Measurements from ENCODE around the gene EIF2S3B.
"Not testable (repeated sequence)": the region's sequence is repeated elsewhere in the genome, so short reads cannot be mapped to it uniquely, and the experiment has no call there.

The EIF2S3B gene

DNA sequence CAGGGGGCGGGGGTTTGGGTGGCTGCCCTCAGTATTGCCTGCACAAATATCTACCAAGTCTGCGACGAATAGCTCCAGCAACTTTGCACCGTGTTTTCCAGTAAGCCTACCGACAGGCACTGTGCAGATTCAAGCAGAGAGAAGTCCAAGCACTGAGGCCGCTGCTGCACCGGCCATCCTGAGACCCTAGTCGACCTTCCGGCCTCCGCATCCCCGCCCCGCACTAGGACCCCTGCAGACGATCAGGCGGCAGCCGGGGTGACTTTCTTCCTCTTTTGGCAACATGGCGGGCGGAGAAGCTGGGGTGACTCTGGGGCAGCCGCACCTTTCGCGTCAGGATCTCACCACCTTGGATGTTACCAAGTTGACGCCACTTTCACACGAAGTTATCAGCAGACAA is at the start of gene EIF2S3B:
EIF2S3B (plus strand) TSS at position 271 of the 400 bp plus-strand sequence; CDS start at position 284, 13 bp downstream.
- DNase-seq (ENCODE audit: low spot score): no peak

DNA sequence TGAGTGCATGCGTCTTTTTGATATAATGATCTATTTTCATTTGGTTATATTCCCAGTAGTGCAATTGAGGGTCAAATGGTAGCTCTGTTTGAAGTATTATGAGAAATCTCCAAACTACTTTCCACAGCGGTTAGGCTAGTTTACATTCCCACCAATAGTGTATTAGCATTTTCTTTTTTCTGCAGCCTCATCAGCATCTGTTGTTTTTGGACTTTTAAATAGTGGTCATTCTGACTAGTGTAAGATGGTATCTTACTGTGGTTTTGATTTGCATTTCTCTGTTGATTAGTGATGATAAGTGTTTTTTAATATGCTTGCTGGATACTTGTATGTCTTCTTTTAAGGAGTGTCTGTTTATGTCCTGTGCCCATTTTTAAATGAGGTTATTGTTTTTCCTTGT is 48.8 kb upstream of the EIF2S3B start:
- no peak for DNase-seq (ENCODE audit: low spot score)

DNA sequence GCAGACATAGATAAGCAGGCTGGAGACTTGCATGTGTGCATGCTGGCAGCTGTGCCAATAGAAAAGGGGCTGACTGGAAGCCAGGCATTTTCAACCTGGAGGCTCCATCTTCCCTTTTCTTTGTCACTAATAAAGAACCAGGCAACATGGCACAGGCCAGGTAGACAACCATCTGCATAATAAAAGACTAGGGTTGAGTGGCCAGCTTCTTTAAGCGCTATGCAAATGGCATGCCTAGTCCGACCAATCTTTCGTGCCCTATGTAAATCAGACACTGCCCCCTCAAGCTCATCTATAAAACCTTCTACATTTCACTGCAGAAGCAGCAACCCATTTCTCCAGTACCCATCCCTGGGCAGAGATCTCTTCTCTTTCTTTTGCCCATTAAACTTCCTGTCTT is 47.9 kb upstream of the EIF2S3B start:
- DNase-seq (ENCODE audit: low spot score): no peak

- DNase-seq (ENCODE audit: low spot score): no peak
These were observed 39.4 kb upstream of the EIF2S3B start for GRCh38 chr12:10466311-10466710.

GRCh38 chr12:10469701-10470100 is 36.0 kb upstream of the EIF2S3B start:
- no peak for DNase-seq (ENCODE audit: low spot score)

GRCh38 chr12:10472808-10473207 is 32.9 kb upstream of the EIF2S3B start:
- DNase-seq (ENCODE audit: low spot score): not testable (repeated sequence)

DNA sequence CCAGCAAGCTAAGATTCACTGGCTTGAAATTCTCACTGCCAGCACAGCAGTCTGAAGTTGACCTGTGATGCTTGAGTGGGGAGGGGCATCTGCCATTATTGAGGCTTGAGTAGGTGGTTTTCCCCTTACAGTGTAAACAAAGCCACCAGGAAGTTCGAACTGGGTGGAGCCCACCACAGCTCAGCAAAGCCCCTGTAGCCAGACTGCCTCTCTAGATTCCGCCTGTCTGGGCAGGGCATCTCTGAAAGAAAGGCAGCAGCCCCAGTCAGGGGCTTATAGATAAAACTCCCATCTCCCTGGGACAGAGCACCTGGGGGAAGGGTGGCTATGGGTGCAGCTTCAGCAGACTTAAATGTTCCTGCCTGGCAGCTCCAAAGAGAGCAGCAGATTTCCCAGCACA is 23.8 kb upstream of the EIF2S3B start:
- not testable (repeated sequence) for DNase-seq (ENCODE audit: low spot score)

- DNase-seq (ENCODE audit: low spot score): not testable (repeated sequence)
These were observed 18.4 kb upstream of the EIF2S3B start for GRCh38 chr12:10487328-10487727.

GRCh38 chr12:10491766-10492165 is 13.9 kb upstream of the EIF2S3B start:
- DNase-seq (ENCODE audit: low spot score): no peak

DNA sequence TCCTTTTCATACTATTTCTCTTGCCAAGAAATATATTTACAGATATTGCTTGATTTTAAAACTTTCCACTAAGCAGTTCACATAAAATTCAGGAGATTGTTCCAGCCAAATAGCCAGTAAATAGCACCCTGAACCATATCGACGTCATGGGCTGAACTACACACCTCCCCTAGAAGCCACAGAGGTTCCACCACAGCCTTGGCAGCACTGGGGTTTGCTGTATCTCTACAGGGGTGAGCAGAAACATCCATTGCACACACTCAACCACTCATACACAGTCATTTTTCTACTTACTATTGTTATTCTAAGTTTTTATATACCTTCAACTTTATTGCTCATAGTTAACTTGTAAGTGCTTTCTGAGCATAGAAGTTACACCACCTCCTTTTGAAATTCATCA is 8.1 kb upstream of the EIF2S3B start:
- no peak for DNase-seq (ENCODE audit: low spot score)

GRCh38 chr12:10498042-10498441 is 7.6 kb upstream of the EIF2S3B start:
- DNase-seq (ENCODE audit: low spot score): no peak

GRCh38 chr12:10501030-10501429 is 4.7 kb upstream of the EIF2S3B start:
- no peak for DNase-seq (ENCODE audit: low spot score)

DNA sequence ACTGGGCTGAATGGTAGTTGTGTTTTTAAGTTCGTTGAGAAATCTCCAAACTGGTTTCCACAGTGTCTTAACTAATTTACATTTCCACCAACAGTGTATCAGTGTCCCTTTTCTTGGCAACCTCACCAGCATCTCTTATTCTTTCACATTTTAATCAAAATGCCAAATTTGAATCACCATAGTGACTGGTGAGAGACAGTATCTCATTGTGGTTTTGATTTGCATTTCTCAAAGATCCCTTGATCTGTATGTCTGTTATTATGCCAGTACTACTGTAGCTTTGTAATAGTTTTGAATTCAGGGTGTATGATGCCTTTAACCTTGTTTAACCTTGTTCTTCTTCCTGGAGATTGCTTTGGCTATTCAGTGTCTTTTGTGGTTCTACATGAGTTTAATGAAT is 2.2 kb upstream of the EIF2S3B start:
- no peak for DNase-seq (ENCODE audit: low spot score)

DNA sequence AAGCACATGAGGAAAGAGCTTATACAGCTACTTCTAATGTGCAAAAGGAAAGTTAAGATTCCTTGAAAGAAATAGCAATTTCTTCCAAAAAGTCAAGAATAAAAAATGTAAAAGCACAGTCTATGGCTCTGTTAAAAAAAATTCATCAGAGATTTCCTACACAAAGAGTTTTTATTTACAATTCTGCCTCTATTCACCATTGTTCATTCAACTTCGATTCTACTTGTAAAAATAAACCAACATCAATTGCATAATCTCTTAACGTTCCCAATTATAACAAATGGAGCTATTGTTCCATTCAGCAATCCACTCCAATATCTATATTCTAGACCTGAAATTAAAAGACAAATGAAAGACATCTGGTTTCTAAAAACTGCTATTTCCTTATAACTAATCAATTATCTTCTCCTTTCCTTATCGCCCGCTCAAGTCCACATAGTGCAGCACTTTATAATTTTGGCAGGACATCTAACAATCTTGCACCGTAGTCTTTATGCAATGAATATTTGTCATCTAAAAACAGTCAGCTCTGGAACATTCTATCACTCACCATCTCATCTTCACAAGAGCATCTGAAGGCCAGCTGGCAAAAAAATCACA is 6.2 kb downstream of the EIF2S3B start:
- DNase-seq (ENCODE audit: low spot score): no peak

DNA sequence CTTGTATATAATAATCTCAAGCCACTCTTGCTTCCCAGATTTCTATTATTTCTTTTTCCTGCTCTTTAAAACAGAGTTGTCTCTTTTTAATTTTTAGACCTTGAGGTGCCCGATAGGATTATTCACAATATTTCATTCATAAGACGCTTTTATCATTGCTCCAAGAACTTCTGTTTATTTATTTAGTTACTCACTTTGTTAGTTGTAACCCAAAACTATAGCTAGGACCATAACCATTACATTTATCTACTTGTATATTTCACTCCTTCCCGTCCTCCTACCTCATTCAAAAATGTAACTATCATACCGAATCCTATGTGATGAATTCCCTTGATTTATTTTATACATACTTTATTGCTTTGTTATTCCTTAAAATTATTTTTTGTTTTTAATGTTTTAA is 7.1 kb downstream of the EIF2S3B start:
- no peak for DNase-seq (ENCODE audit: low spot score)

DNA sequence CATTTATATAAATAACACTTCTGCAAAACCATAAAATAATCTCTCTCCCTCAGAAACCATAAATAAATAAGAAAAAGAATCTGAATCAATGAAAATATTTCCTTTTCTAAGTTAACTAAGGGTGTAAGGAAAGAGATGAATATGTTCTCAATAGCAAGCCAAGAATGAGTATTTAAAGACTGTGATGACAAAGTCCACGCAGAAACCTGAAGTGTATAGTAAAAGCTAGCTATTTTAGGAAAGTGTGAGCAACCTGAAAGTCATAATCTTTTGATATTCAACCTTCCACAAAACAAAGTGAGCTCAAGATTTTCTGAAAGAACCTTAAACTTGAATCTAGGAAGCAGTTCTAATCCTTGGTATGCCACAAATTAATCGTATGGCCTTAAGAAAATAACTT is 15.9 kb downstream of the EIF2S3B start:
- DNase-seq (ENCODE audit: low spot score): no peak

DNA sequence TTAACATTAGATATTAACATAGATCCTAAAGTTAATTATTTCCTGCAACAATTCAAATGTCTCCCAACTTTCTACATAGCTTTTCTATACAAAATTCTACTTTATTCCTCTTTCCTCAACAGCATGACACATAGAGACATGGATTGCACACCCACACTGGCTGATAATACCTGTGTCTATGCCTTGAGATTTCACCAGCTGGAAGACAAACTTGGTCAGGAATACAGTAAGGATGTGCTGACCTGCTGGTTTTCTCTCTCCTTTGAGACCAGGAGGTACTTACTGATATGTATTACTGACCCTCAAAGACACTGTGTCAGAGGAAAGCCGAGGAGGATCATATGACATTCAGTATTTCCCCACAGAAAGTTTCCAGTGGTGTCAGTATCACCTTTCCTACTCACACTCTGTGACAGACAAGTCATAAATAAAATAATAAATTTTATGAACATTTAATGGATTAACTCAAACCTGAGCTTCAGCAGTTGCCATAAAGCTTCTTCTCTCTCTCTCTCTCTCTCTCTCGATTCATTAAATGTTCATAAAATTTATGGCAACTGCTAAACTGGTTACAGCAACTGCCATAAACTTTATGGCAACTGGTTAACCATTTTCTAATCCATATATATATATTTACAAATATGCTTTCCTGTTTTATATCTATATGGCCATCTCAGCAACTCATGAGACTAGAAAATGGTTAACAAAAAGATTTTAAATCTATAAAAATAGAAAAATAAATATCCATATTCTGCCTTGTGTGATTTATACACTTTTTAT is 22.7 kb downstream of the EIF2S3B start:
- no peak for DNase-seq (ENCODE audit: low spot score)

- no peak for DNase-seq (ENCODE audit: low spot score)
These were observed 23.9 kb downstream of the EIF2S3B start for GRCh38 chr12:10529603-10530002.

DNA sequence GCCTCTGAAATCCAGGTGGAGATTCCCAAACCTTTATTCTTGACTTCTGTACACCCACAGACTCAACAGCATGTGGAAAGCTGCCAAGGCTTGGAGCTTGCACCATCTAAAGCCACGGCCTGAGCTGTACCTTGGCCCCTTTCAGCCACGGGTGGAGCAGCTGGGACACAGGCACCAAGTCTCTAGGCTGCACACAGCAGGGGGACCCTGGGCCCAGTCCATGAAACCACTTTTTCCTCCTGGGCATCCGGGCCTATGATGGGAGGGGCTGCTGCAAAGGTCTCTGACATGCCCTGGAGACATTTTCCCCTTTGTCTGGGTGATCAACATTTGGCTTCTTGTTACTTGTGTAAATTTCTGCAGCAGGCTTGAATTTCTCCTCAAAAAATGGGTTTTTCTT is 32.0 kb downstream of the EIF2S3B start:
- no peak for DNase-seq (ENCODE audit: low spot score)

DNA sequence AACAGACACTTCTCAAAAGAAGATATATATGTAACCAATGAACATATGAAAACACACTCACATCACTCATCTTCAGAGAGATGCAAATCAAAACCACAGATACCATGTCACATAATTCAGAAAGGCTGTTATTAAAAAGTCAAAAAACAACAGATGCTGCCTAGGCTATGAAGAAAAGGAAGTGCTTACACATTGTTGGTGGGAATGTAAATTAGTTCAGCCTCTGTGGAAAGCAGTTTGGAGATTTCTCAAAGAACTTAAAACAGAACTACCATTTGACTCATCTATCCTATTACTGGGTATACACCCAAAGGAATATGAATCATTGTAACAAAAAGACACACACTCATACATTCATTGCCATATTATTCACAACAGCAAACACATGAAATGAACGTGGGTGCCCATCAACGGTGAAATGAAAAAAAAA is 35.1 kb downstream of the EIF2S3B start:
- DNase-seq (ENCODE audit: low spot score): no peak

DNA sequence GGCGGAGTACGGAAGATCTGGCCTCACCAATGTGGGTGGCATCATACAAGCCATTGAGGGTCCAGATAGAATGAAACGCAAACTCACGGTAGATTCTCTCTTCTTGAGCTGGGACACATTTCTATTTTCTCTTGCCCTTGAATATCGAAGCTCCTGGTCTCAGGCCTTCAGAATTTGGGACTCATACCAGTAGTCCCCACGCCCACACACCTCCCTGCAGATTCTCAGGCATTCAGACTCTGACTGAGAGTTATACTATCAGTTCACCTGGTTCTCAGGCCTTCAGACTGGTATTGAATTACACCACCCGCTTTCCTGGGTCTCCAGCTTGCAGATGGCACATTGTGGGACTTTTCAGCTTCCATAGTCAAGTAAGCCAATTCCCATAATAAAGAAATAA is 37.8 kb downstream of the EIF2S3B start:
- DNase-seq (ENCODE audit: low spot score): no peak

DNA sequence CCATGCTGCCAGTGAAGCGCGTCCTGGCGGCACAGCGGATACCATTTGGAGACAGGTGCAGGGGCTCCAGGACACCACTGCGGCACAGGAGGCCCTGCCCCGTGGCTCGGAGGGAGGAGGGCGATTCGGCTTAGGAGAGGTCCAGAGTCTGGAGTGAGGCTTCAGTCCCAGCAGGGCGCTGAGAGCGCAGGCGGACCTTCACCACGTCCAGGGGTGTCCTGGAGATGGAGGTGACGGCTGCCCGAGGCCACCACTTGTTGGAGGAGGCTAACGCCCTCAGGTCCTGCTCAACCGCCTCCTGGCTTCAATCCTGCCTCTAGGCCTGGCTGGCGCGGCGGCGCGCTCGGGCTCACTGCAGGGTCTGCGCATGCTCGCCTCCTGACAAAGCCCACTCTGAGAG is 45.7 kb downstream of the EIF2S3B start:
- DNase-seq (ENCODE audit: low spot score): no peak

DNA sequence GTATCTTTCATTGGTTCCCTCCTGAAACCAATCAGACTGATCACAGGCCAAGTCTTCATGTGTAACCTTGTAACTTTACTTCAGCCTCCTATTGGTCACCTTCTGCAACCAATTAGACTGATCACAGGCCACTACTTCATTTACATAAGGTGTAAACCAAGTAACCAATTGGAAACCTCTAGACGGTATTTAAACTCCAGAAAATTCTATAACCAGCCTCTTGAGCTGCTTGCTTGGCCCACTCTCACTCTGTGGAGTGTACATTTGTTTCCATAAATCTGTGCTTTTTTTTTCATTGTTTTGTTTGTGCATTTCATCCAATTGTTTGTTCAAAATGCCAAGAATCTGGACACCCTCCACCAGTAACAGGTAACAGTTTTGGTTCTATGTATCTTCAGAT is 47.5 kb downstream of the EIF2S3B start:
- no peak for DNase-seq (ENCODE audit: low spot score)

DNA sequence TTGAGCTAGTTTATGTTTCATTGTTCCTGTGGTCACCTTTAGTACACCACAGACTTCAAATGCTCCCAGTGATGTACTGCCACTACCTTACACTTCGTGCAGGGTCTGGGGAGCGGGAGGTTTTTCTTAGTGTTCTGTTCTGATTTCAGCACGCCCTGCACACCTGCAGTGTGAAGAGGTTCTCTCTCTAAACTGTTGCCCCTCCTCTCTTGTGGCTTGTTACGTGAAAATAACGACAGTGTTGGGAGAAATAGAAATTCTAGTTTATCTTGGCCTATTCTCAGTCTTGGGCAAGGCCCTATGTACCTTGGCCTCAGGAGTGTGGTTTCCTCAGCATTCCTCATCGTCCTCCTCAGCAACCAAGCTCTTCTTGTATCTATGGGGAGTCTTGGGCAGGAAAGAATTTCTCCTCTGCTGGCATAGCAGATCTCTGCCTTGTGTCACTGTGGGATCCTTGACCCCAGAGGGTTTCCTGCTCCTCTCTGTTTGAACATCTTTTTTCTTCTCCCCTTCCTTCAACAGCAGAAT is 48.6 kb downstream of the EIF2S3B start:
- DNase-seq (ENCODE audit: low spot score): no peak
